NCI-H524 treated with DMSO at 0.1 percent for 48 hours (cell line): ENCODE data around the gene DPYSL4.

Experiments used
- DNase-seq: peaks from one replicate; lab custom pipeline; 2025; lab: John Stamatoyannopoulos, UW

DPYSL4 gene

GRCh38 chr10:132163826-132164515, 22.8 kb upstream of the DPYSL4 start:
- DNase-seq: no peak

GRCh38 chr10:132164761-132165278, 21.9 kb upstream of the DPYSL4 start:
- no peak for DNase-seq

- DNase-seq: no peak
These were observed 21.2 kb upstream of the DPYSL4 start for GRCh38 chr10:132165416-132165980.

- no peak for DNase-seq
These were observed 20.4 kb upstream of the DPYSL4 start for GRCh38 chr10:132166216-132166950.

- DNase-seq: no peak
These were observed 19.6 kb upstream of the DPYSL4 start for GRCh38 chr10:132167041-132167674.

- DNase-seq: no peak
These were observed 18.8 kb upstream of the DPYSL4 start for GRCh38 chr10:132167976-132168375.

- DNase-seq: no peak
These were observed 18.1 kb upstream of the DPYSL4 start for GRCh38 chr10:132168571-132169030.

GRCh38 chr10:132169031-132169765, 17.6 kb upstream of the DPYSL4 start:
- no peak for DNase-seq

- DNase-seq: no peak
These were observed 16.8 kb upstream of the DPYSL4 start for GRCh38 chr10:132169766-132170560.

- no peak for DNase-seq
These were observed 16.0 kb upstream of the DPYSL4 start for GRCh38 chr10:132170561-132171361.

- DNase-seq: no peak
These were observed 14.4 kb upstream of the DPYSL4 start for GRCh38 chr10:132172091-132173066.

GRCh38 chr10:132173185-132173584, 13.6 kb upstream of the DPYSL4 start:
- DNase-seq: no peak

- no peak for DNase-seq
These were observed 12.5 kb upstream of the DPYSL4 start for GRCh38 chr10:132174237-132174636.

GRCh38 chr10:132175408-132175807, 11.3 kb upstream of the DPYSL4 start:
- DNase-seq: no peak

GRCh38 chr10:132175907-132176581, 10.7 kb upstream of the DPYSL4 start:
- no peak for DNase-seq

GRCh38 chr10:132176623-132177500, 9.9 kb upstream of the DPYSL4 start:
- no peak for DNase-seq

- no peak for DNase-seq
These were observed 8.7 kb upstream of the DPYSL4 start for GRCh38 chr10:132178046-132178445.
